DMS79 treated with DMSO at 0.1 percent for 48 hours (cell line): ENCODE measurements around the gene STAT3.
"Not testable (repeated sequence)": the region's sequence is repeated elsewhere in the genome, so short reads cannot be mapped to it uniquely, and the experiment has no call there.

Experiments
- DNase-seq: peaks from one replicate; lab custom pipeline; 2025; lab: John Stamatoyannopoulos, UW

Gene STAT3

DNA sequence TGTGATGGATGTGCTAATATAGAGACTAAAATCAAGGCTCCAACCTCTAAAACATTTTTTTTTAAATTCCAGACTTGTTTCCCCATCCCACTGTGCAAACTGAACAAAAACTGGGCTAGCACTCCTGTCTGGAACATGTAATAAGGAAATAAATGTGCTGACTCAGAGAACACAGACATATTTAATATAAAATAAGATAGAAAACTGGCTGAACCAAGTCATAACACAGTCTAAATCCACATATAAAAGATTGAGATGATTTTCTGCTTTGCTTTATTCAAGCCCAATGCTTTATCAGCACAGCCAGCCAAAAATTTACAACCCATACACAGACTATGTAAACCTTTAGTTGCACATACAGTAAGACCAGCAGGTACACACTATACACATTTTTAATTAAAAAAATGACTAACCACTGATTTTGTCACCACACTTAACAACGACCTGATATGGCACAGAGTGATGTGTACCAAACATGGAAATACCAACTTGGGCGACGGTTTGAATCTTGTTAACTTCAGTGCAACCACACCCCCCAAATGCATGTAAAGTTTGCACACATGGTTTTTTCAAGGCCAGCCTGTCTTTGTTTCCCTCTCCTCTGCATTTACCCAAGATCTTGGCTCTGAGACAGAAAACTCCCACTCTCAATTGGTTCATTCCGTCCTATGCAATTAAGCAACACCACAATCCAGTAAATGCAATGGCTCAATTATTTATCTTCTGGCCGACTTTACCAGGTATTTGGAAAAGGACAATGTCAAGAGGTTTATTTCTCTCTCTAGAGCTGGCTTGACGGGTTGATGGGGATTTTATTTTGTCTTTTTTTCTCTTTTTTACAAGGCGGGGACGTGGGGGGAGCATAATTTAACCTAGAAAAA, 1.2 kb downstream of the STAT3 start:
- DNase-seq, result peak; percentile 55

DNA sequence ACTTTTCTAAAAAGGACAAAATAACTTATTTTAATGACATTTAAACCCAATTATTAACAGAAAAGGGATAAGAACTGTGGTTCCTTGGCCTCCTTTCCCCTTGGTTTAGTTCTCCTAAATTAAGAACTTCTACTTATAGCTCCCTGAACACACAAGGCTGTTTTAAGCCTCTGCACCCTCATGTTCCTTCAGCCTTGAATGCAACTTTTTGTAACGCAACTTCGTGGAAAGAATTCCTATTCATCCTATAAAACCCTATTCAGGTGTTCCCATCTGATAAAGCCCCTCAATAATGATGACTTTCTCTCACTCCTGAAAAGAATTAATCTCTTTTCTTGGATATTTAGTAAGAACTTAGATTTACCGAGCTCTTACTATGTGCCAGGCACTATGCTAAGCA, 6.3 kb downstream of the STAT3 start:
- no peak for DNase-seq

DNA sequence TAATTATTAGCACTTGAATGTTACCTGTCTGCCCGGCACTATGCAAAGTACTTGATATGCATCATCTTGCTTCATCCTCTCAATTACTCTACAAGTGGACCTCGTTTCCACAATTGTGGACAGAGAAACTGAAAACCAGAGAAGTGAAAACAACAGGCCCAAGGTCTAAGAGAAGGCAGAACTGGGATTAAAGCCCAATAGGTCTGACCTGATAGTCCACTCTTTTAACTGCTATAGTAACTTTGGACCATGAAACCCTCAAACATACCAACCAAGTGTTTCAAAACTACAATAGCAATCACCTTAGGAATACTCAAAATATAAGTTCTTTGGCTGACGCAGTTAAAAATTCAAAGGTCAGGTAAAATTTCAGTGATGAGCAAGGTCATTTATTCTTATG, 7.3 kb downstream of the STAT3 start:
- no peak for DNase-seq

DNA sequence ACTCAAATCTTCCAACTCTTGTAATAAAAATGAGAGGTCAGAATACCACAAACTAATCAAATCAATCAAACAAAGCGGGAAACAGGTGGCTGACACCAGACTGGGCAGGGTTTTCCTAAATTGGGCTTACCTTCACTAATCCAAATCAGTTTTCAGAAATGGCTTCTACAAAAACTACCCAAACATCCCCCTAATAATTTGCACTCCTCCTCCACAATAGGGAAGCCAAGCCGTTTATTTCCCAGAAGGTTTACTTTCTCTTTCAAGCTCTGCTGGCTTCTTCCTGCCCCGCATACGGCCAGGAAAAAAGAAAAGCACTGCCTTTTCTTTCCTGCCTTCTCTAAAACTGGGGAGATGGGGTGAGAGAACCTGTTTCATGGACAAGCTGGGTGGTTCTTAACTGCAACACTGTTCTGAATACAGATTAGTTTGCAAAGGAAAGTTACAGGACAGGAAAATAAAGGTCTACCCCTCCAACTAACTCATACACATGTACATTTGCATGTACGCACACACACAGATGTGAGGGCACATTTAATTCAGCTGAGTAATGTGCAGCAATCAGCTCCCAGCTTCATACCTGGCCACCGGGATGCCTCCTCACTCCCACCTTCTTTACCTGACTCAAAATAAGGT, 9.2 kb downstream of the STAT3 start:
- peak; percentile 20 for DNase-seq

DNA sequence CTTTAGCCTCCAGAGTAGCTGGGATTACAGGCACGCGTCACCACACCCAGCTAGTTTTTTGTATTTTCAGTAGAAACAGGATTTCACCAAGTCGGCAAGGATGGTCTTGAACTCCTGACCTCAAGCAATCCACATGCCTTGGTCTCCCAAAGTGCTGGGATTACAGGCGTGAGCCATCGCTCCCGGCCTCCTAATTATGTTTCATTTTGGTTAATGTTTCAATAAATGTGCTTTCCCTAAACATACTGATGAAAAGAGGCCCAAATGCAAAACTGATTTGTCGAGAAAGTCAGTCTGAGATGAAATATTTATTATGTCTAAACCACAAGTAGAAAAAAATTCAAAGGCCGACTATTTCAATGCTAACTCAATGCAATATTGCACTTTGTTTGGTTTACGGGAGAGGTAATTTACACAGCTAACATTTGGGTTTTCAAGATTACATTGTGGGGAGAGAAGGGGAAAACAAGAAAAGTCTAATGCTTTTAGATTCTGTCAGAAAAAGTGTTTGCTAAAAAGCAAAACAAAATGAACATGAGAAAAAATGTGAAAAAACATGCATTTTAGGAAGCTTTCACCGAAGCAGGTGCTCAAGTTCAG, 9.8 kb downstream of the STAT3 start:
- DNase-seq, result no peak

DNA sequence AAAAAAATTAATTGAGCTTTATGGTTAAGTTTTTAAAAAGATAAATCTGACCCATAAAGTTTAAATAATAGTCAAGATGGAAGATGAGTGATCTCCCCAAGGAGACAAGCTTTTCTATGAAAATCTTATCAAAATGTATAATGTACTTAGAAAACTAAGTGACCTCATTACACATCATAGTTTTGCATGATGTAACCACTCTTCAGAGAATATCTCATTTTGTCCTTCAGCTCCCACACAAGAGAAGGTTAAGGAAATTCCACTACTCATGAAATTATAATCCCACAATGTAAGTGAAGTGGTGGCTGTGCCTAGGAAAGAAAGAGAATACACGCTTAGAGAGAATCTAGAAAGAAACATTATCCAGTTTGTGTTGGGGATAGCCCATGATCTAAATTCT, 14.3 kb downstream of the STAT3 start:
- DNase-seq, result no peak

DNA sequence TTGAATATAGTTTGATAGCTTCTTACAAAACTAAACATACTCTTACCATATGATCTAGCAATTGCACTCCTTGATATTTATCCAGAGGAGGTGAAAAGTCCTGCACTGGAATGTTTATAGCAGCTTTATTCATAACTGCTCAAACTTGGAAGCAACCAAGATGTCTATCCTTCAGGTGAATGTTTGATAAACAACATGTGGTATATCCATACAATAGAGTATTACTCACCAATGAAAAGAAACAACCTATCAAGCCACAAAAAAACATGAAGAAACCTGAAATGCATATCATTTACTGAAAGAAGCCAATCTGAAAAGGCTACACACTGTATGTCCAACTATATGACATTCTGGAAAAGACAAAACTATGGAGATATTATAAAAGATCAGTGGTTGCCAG, 16.1 kb downstream of the STAT3 start:
- DNase-seq, result no peak

DNA sequence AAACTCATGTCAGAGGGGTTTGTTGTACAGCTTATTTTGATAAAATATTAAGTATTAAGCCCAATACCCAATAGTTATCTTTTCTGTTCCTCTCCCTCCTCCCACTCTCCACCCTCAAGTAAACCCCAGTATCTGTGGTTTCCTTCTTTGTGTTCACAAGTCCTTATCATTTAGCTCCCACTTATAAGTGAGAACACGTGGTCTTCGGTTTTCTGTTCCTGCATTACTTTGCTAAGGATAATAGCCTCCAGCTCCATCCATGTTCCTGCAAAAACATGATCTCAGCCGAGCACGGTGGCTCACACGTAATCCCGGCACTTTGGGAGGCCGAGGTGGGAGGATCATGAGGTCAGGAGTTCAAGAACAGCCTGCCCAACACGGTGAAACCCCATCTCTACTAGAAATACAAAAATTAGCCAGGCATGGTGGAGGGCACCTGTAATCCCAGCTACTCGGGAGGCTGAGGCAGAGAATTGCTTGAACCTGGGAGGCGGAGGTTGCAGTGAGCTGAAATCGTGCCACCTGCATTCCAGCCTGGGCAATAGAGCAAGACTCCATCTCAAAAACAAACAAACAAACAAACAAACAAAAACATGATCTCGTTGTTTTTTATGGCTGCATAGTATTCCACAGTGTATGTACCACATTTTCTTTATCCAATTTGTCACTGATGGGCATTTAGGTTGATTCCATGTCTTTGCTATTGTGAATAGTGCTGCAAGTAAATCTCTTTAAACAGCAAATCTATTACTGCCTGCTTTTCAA, 19.3 kb downstream of the STAT3 start:
- not testable (repeated sequence) for DNase-seq

DNA sequence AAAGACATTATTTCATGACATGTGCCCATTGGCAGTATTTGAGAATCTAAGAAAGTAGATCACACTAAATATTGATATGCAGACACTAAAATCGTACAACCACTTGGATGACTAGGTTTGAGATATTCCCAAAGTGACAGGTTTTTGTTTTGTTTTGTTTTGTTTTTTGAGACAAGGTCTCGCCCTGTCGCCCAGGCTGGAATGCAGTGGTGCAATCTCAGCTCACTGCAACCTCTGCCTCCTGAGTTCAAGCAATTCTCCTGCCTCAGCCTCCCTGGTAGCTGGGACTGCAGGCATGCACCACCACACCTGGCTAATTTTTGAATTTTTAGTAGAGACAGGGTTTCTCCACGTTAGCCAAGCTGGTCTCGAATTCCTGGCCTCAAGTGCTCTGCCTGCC, 19.9 kb downstream of the STAT3 start:
- not testable (repeated sequence) for DNase-seq

DNA sequence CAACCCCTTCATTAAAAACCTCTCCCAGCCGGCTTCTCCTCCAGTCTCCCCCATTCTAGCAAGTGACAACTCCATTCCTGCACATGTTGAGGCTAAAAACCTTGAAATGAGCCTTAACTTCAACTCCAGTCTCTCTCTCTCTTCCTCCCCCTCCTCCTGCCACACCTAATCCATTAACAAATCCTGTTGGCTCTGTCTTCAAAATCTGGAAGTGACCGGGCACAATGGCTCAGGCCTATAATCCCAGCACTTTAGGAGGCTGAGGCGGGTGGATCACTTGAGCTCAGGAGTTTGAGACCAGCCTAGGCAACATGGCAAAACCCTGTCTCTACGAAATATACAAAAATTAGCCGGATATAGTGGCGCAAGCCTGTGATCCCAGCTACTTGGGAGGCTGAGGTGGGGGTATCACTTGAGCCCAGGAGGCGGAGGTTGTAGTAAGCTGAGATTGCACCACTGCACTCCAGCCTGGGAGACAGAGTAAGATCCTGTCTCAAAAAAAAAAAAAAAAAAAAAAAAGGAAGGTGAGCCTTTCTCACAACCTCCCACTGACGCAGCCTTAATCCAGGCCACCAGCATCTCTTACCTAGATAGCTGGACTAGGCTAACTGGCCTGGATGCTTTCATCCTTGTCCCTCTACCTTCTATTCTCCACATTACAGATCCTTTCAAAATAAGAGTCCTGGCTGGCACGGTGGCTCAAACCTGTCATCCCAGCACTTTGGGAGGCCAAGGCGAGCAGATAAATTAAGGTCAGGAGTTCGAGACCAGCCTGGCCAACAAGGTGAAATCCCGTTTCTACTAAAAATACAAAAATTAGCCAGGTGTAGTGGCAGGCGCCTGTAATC, 21.8 kb downstream of the STAT3 start:
- DNase-seq, result not testable (repeated sequence)

DNA sequence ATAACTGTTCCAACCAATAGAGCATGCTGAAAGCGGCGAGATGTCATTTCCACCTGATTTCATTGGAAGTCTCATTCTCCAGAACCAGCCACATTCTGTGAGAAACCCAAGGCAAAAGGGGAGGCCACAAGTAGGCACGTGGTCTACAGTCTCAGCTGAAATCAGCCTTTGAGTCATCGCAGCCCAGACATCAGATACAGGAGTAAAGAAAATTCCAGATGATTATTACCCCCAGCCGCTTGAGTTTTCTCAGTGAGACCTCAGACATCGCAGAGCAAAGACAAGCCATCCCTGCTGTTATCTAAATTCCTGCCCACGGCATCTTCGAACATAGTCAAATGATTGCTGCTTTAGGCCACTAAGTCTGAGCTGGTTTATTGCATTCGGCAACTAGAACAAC, 23.1 kb downstream of the STAT3 start:
- DNase-seq, result no peak

DNA sequence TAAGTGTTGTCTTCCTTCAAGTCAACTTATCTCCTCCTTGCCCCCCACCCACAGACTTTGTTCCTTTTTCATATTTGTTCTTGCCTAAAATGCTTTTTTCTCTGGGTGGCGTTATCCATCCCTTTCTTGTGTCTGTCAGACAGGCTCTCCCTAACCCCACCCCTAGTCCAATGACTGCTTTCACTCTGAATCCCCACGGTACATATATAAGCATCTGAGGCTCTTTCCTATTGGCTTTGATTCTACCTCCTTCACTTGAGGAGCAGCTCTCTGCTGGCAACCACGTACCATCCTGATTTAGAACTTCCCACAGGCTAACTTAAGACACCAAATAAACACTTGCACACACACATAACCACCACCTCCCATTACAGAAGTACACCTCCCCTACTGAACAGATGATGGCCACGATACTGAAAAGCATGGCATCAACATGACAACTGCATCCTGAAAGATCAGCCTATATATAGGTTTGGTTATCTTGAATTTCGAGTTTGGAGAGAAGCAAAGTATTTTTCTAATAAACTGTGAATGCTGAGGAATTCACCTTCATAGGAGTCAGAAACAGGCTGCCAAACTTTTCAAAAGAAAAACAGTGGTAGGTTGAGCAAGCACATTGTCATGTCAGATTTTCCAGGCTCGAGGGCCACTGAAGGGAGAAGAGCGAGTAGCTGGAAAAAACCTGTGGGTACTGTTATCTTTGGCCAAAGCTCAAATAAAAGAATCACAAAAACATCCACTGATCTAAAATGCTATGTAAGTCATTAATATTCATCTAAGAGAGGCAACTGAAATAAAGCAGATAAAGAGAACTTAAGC, 24.3 kb downstream of the STAT3 start:
- no peak for DNase-seq

DNA sequence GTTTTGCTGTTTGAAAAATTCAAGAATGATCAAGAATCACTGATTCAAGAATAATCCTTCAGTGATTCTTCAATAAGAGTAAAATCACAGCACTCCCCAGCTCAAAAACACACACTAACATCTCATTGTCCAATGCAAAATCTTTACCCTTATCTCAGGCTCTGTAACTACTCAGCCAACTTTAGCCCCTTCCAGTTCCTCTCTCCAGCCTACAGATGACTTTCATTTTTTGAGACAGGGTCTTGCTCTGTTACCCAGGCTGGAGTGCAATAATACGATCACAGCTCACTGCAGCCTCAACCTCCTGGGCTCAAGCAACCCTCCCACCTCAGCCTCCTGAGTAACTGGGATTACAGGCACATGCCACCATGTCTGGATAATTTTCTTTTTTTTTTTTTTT, 25.0 kb downstream of the STAT3 start:
- DNase-seq, result no peak

DNA sequence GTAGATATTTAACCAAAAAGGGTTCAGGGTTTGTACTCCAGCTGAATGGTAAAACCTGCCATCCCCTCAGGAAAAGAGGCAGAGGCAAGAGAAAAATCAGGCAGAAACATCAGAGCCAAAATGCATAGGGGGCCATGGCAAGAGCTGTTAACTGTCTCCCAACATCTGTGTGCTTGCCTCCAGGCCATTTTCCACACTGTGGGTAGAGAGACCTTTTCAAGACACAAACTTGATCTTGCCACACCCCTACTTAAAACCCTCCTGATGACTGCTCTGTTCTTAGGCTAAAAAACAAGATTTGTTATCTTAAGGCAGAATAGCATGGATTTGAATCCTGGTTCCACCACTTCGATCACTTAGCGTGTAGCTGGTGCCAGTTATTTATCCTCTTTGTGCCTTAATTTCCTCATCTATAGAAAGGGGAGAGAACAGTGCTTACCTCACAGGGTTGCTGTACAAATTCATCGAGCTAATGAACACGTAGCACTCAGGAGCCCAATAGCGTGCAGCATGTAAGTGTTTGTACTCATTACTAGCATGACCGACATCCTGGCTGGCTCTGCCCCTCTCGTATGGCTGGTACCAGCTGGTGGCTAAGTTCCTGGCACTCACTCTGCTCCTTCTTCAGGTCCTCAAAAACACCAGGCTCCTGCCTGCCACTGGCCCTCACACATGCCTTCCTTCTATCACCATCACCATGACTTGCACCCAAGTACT, 25.8 kb downstream of the STAT3 start:
- peak; percentile 93 for DNase-seq

DNA sequence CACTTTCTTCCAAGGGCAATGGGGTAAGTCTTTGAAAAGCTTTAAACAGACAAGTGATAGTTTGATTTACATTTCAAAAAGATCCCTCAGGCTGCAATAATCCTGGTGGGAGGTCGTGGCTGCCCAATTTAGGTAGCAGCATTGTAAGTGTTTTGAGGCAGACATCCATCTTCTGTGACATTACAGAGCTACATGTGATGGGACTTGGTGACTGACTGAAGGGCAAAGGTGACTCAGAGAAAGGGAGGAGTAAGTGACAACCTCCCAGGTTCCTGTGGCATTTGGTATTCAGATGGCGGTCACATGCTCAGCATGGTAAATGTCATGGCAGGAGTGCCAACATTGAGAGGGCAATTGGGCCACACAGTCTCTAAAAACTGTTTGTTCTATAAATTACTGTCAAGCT, 26.5 kb downstream of the STAT3 start:
- DNase-seq, result peak; percentile 60

DNA sequence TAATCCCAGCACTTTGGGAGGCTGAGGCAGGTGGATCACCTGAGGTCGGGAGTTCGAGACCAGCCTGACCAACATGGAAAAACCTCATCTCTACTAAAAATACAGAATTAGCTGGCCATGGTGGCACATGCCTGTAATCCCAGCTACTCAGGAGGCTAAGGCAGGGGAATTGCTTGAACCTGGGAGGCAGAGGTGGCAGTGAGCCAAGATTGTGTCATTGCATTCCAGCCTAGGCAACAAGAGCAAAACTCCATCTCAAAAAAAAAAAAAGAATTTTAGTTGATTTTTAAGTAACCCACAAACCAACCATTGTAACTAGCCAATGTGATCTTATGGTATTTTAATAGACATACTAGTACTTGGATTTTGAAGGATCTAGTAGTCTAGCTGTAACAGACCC, 27.9 kb downstream of the STAT3 start:
- DNase-seq, result not testable (repeated sequence)

DNA sequence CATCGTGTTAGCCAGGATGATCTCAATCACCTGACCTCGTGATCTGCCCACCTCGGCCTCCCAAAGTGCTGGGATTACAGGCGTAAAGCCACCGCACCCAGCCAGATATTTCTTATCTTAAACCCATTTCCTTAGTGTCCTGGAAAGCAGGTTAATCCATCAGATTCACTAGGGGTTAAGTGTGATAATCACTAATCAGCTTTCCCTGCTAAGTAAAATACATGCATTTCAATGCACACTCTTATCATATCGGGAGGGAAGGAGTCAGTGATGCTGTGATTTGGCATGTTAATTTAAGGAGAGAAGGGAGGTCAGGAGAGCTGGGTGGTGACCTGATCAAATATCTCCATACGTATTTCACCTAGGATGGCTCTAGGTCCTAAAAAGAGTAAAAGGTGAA, 29.1 kb downstream of the STAT3 start:
- DNase-seq, result no peak

DNA sequence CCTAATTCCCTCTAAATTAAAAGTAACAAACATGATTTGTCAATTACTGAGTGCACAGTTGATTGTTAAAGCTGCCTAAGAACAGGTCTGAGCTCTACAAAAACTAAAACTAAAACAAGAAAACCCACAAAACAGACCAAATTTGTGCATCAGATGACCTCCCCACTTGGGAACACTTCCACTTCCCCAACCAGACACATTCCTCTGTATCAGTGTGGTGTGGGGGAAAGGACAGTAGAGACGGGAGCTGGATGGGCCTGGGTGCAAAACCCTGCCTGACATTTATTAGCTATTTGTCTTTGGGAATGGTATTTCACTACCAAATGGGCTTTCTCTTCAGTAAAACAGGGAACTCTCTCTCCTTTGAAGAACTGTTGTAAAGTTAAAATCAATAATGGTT, 29.8 kb downstream of the STAT3 start:
- DNase-seq, result no peak

DNA sequence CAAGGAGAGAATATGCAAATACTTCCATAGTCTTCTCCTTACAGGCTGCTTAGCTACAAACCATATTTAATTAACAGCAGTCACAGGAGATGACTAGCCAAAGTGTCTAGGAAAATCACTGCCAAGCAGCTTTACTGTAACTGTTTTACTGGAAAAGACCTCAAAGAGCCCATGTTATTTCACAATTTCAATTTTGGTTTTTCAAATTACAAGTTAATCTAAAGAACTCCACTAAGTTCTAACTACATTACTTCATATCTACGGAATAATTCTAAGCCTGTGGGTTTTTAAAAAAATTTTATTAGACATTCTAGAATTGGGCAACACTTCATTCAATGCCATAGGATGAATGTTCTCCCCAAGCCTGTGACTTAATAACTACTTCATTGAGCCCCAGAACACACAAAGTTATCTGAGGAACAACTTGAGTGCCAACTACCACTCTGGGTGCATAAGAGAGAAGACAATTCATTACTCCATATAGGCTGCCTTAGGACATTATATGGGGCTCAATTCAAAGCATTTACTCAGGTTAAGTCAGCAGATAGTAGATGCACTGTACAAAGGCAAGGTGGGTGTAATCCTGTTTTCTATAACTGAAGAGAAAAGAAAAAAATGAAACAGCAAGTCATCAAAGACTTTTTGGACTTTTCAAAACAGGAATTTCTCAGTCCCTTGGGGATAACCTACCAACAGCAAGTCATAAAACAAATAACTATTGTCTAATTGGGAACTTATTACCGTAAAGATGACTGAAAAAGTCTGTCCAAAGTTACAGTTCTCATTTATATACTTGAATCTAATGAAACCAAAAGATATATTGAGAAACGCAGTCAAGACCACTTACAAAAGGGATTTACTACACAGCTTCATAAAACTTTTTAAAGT, 33.0 kb downstream of the STAT3 start:
- DNase-seq, result no peak
